Subcutaneous abdominal adipose tissue (tissue), 5 donors: Measurements from ENCODE around the gene IHH.

Experiments used
- H3K27ac ChIP-seq: one replicate; pipeline ENCODE4 v1.7.0; 2013; ENCODE audit warnings: low read depth, mild to moderate bottlenecking, inconsistent platforms, low read length, moderate library complexity
- H3K27me3 ChIP-seq, 5 donors: one replicate each; pipeline ENCODE4 v1.7.0; 2013; ENCODE audit warnings: low read length in 5 of 5, inconsistent platforms in 1 of 5; ENCODE audit not compliant: control insufficient read depth in 5 of 5, insufficient read depth in 4 of 5
- H3K36me3 ChIP-seq, 5 donors: one replicate each; pipeline ENCODE4 v1.7.0; 2013; ENCODE audit warnings: low read length in 5 of 5; ENCODE audit not compliant: control insufficient read depth in 5 of 5, insufficient read depth in 5 of 5
- H3K4me1 ChIP-seq, 5 donors: one replicate each; pipeline ENCODE4 v1.7.0; 2013; ENCODE audit warnings: low read length in 5 of 5, mild to moderate bottlenecking in 3 of 5, moderate library complexity in 1 of 5; ENCODE audit not compliant: control insufficient read depth in 5 of 5, insufficient read depth in 5 of 5
- H3K4me3 ChIP-seq, 5 donors: one replicate each; pipeline ENCODE4 v1.7.0; 2013; ENCODE audit warnings: low read length in 5 of 5, low read depth in 1 of 5
- H3K9ac ChIP-seq, 5 donors: one replicate each; pipeline ENCODE4 v1.7.0; 2013; ENCODE audit warnings: low read length in 5 of 5, mild to moderate bottlenecking in 4 of 5, moderate library complexity in 3 of 5
- H3K9me3 ChIP-seq, 5 donors: one replicate each; pipeline ENCODE4 v1.7.0; 2013; ENCODE audit warnings: low read length in 5 of 5; ENCODE audit not compliant: control insufficient read depth in 5 of 5
- donor health status: healthy.
- donor health status: healthy.
- donor health status: healthy.
- donor health status: healthy.
- donor health status: healthy.

Gene IHH

GRCh38 chr2:219058541-219059374, 2.0 kb downstream of the IHH start:
- no peak overlapping the region for H3K9ac ChIP-seq
- H3K4me1 ChIP-seq, result peaks cover 0 to 36% (median 33%) of the 10 kb centered on the region in 5 donors
- H3K4me3 ChIP-seq, result peak overlapping the region in 1 of 5 donors; percentile 22
- no peaks in the 10 kb centered on the region for H3K36me3 ChIP-seq
- H3K27me3 ChIP-seq, result peaks cover 47 to 86% (median 74%) of the 10 kb centered on the region in 5 donors
- H3K9me3 ChIP-seq, result no peaks in the 10 kb centered on the region
- H3K27ac ChIP-seq, result no peak overlapping the region

DNA sequence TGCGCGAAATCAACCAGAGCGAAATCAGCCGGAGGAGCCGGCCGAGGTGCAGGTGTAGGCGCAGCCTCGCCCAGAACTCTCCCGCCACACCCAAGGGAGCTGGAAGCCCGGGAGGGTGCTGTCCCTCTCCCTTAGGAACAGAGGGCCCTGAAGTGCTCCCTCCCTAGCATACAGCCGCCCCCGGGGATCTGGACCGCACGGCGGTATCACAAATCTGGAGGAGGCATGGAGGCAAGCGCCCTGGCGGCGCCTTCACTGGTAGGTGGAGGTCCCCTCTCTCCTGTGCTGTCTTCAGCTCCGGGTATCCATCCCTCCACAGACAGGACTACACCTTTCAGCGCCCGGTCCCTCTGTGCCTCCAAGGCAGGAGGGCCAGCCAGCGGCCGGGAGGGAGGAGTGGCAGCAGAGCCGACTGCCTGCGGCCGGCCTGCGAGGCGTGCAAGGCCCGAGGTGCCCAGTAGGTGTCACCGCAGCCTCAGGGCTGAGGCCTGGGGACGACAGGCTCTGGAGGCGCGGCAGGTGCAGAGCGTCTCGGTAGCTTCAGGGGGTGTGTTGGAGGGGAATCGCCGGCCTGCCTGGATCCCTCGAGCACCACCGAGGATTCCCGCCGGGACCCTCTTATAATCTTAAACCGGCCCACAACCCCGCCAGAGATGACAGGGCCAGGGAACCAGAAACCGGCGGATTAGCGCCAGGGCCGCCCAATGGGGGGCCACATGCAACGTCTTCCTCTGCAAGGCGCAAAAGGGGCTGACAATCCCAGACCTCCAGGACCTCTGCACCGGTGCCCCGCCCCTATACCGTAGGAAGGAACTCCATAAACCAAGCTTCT, 2.8 kb downstream of the IHH start:
- H3K36me3 ChIP-seq, result no peaks in the 10 kb centered on the region
- peak overlapping the region in 1 of 5 donors; percentile 32 for H3K4me3 ChIP-seq
- peaks cover 47 to 82% (median 70%) of the 10 kb centered on the region in 5 donors for H3K27me3 ChIP-seq
- no peak overlapping the region for H3K9ac ChIP-seq
- peaks cover 0 to 36% (median 33%) of the 10 kb centered on the region in 5 donors for H3K4me1 ChIP-seq
- H3K9me3 ChIP-seq, result no peaks in the 10 kb centered on the region
- no peak overlapping the region for H3K27ac ChIP-seq

DNA sequence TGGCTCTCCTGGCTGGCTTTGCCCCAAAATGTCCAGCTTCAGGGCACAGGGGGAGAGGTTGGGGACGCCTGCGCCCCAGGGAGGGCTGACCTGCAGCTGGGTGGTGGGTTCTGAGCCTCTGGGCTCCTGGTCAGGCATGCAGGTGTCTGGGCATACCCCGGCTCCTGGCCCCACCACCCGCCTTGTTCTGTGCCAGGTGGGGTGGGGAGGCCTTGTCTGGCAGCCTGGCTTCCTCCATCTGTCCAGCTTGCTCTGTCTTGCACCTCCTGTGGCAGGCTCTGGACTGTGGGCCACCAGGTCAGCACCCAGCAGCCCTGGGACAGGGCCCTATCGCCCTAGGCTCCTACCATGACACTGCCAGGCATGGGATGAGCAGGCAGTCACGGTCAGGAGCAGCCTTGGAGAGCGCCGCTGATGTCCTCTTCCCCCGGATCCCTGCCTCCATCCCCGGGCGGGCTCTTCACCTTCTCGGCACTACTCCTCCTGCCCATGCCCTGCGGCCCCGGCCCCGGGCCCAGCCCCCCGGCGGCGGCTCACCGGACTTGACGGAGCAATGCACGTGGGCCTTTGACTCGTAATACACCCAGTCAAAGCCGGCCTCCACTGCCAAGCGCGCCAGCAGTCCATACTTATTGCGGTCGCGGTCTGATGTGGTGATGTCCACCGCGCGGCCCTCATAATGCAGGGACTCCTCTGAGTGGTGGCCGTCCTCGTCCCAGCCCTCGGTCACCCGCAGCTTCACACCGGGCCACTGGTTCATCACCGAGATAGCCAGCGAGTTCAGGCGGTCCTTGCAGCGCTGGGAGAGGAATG, 3.6 kb downstream of the IHH start:
- no peak overlapping the region for H3K27ac ChIP-seq
- no peaks in the 10 kb centered on the region for H3K9me3 ChIP-seq
- H3K27me3 ChIP-seq, result peaks cover 47 to 76% (median 65%) of the 10 kb centered on the region in 5 donors
- no peak overlapping the region for H3K9ac ChIP-seq
- no peak overlapping the region for H3K4me3 ChIP-seq
- H3K4me1 ChIP-seq, result peaks cover 0 to 36% (median 33%) of the 10 kb centered on the region in 5 donors
- H3K36me3 ChIP-seq, result no peaks in the 10 kb centered on the region

GRCh38 chr2:219056176-219056895, 4.4 kb downstream of the IHH start:
- no peak overlapping the region for H3K4me3 ChIP-seq
- no peaks in the 10 kb centered on the region for H3K36me3 ChIP-seq
- peaks cover 42 to 71% (median 61%) of the 10 kb centered on the region in 5 donors for H3K27me3 ChIP-seq
- peaks cover 0 to 36% (median 32%) of the 10 kb centered on the region in 5 donors for H3K4me1 ChIP-seq
- no peak overlapping the region for H3K27ac ChIP-seq
- no peak overlapping the region for H3K9ac ChIP-seq
- H3K9me3 ChIP-seq, result no peaks in the 10 kb centered on the region

GRCh38 chr2:219054956-219055903, 5.5 kb downstream of the IHH start:
- no peak overlapping the region for H3K9ac ChIP-seq
- H3K4me1 ChIP-seq, result peaks cover 0 to 28% (median 26%) of the 10 kb centered on the region in 5 donors
- peaks cover 39 to 65% (median 59%) of the 10 kb centered on the region in 5 donors for H3K27me3 ChIP-seq
- no peaks in the 10 kb centered on the region for H3K9me3 ChIP-seq
- no peak overlapping the region for H3K27ac ChIP-seq
- no peaks in the 10 kb centered on the region for H3K36me3 ChIP-seq
- no peak overlapping the region for H3K4me3 ChIP-seq

GRCh38 chr2:219049282-219049681, 11.4 kb downstream of the IHH start:
- Histone ChIP-seq H3K4me1 (no peaks in the 10 kb centered on the region), H3K27ac (no peak overlapping the region), H3K4me3 (no peak overlapping the region), H3K9me3 (no peaks in the 10 kb centered on the region), H3K9ac (no peak overlapping the region), H3K36me3 (no peaks in the 10 kb centered on the region), H3K27me3 (peaks cover 0 to 35% (median 22%) of the 10 kb centered on the region in 5 donors)

- Histone ChIP-seq H3K36me3 (no peaks in the 10 kb centered on the region), H3K4me1 (peaks cover 0 to 6% (median 5%) of the 10 kb centered on the region in 5 donors), H3K4me3 (no peak overlapping the region), H3K27me3 (peaks cover 17 to 46% (median 37%) of the 10 kb centered on the region in 5 donors), H3K27ac (no peak overlapping the region), H3K9me3 (no peaks in the 10 kb centered on the region), H3K9ac (no peak overlapping the region)
These were observed 14.7 kb downstream of the IHH start for GRCh38 chr2:219045937-219046550.

DNA sequence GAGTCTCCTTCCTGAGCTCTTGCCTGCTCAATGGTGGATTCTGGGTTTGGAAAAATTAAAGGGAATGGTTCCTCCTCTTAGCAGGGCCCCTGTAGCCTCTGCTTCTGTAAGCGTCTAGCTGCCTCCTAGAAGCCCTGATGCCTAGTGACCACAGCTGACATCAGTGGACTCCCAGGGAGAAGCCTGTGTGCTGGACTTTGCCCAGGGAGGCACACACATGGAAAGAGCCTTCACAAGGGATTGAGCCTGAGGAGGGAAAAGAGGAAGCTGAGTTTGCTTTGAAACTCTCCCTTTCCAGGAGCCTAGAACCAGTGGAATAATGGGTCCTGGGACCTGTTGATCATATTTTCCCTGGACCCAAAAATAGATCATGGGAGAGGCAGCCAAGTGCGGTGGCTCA, 18.0 kb downstream of the IHH start:
- Histone ChIP-seq H3K4me3 (no peak overlapping the region), H3K4me1 (peaks cover 0 to 6% (median 5%) of the 10 kb centered on the region in 5 donors), H3K9ac (no peak overlapping the region), H3K27me3 (peaks cover 18 to 47% (median 36%) of the 10 kb centered on the region in 5 donors), H3K27ac (no peak overlapping the region), H3K9me3 (no peaks in the 10 kb centered on the region), H3K36me3 (no peaks in the 10 kb centered on the region)
